Measurements from ENCODE around the gene A3GALT2.

DNA sequence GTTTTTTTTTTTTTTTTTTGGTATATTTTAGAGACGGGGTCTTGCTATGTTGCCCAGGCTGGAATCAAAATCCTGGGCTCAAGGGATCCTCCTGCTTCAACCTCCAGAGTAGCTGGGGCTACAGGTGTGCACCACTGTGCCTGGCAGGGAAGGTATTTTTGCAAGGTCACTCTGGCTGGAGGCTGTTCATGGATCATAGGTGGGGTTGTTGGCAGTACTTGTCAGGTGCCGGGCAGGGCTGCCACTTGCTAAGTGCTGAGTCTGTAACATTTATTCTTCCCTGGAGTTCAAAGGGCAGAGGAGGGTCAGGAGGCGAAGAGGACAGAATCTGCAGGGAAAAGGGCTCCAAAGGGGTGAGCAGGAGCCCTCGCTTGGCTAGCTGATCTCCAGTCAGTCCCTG, 24.1 kb downstream of the A3GALT2 start:
- TF ChIP-seq, protein P1, sequence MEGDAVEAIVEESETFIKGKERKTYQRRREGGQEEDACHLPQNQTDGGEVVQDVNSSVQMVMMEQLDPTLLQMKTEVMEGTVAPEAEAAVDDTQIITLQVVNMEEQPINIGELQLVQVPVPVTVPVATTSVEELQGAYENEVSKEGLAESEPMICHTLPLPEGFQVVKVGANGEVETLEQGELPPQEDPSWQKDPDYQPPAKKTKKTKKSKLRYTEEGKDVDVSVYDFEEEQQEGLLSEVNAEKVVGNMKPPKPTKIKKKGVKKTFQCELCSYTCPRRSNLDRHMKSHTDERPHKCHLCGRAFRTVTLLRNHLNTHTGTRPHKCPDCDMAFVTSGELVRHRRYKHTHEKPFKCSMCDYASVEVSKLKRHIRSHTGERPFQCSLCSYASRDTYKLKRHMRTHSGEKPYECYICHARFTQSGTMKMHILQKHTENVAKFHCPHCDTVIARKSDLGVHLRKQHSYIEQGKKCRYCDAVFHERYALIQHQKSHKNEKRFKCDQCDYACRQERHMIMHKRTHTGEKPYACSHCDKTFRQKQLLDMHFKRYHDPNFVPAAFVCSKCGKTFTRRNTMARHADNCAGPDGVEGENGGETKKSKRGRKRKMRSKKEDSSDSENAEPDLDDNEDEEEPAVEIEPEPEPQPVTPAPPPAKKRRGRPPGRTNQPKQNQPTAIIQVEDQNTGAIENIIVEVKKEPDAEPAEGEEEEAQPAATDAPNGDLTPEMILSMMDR (IDR thresholded peaks at IDR 0.05), result no peak
- TF ChIP-seq EP300 (IDR thresholded peaks at IDR 0.05), result no peak
- no peak for TF ChIP-seq POLR2A (IDR thresholded peaks at IDR 0.05; ENCODE audit: low read length)
- no peak for TF ChIP-seq MYC (IDR thresholded peaks at IDR 0.05; ENCODE audit: borderline replicate concordance, low read length)
- no peak for TF ChIP-seq REST (IDR thresholded peaks at IDR 0.05)
- TF ChIP-seq, protein P2, sequence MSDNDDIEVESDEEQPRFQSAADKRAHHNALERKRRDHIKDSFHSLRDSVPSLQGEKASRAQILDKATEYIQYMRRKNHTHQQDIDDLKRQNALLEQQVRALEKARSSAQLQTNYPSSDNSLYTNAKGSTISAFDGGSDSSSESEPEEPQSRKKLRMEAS (IDR thresholded peaks at IDR 0.05), result no peak
- no peak for TF ChIP-seq HDAC2 (IDR thresholded peaks at IDR 0.05)
- TF ChIP-seq SMC3 (IDR thresholded peaks at IDR 0.05), result no peak
- no peak for TF ChIP-seq CHD2 (IDR thresholded peaks at IDR 0.05; ENCODE audit: low read length, partially characterized antibody)

Data from A549 (cell line).